Epithelial cell of esophagus (primary cell): ENCODE results near the gene MYL6B.

Experiments used
- DNase-seq: peaks from one replicate; pipeline ENCODE4 v3.0.0; 2010; ENCODE audit warnings: low read depth
- H3K4me3 ChIP-seq: 2 replicates; pipeline ENCODE4 v1.5.1; 2011; ENCODE audit warnings: mild to moderate bottlenecking, low read length, control low read depth
- TF ChIP-seq, protein P1 (sequence below): IDR thresholded peaks from 2 replicates; pipeline ENCODE4 v1.5.1; 2011; ENCODE audit warnings: low read depth, mild to moderate bottlenecking, low read length, control low read depth, inconsistent platforms; ENCODE audit not compliant: insufficient read depth; ENCODE audit errors: missing control alignments

The MYL6B gene

DNA sequence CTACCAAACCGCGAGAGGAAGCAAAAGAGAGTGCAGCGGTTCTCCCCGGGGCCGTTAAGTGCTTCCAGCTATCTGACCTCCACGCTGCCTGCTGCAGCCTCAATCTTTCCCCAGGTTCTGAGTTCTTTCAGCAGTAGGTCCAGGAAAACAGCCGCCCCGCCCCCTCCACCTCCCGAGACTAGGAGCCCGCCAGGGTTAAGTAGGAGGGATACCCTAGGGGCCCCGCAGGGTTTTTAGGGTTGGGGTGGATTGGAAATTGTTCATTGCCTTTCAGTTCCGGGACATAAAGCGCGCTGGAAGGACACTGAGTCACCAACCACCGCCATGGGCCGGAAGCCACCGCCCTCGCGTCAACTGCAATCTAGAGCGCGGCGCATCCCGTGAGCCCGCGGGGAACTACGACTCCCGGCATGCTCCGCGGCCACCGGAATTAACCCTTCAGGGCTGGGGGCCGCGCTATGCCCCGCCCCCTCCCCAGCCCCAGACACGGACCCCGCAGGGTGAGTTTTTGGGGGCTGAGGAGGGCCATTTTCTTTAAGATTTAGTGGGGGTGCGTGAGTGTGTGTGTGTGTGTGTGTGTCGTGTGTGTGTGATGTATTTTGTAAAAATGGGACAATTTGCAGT is at the start of gene MYL6B:
Gene MYL6B, plus strand, starts transcription at position 456 of the 624 bp plus-strand sequence. CDS start 1,332 bp downstream, outside the sequence.
- peak; percentile 94 for DNase-seq
- H3K4me3 ChIP-seq, result peak within 1 kb of the TSS; percentile 82
- TF ChIP-seq, protein P1, sequence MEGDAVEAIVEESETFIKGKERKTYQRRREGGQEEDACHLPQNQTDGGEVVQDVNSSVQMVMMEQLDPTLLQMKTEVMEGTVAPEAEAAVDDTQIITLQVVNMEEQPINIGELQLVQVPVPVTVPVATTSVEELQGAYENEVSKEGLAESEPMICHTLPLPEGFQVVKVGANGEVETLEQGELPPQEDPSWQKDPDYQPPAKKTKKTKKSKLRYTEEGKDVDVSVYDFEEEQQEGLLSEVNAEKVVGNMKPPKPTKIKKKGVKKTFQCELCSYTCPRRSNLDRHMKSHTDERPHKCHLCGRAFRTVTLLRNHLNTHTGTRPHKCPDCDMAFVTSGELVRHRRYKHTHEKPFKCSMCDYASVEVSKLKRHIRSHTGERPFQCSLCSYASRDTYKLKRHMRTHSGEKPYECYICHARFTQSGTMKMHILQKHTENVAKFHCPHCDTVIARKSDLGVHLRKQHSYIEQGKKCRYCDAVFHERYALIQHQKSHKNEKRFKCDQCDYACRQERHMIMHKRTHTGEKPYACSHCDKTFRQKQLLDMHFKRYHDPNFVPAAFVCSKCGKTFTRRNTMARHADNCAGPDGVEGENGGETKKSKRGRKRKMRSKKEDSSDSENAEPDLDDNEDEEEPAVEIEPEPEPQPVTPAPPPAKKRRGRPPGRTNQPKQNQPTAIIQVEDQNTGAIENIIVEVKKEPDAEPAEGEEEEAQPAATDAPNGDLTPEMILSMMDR, result no peak

GRCh38 chr12:56102683-56103065 is 49.7 kb upstream of the MYL6B start:
- TF ChIP-seq, protein P1, result no peak
- DNase-seq, result no peak
- H3K4me3 ChIP-seq, result no peak overlapping the region

DNA sequence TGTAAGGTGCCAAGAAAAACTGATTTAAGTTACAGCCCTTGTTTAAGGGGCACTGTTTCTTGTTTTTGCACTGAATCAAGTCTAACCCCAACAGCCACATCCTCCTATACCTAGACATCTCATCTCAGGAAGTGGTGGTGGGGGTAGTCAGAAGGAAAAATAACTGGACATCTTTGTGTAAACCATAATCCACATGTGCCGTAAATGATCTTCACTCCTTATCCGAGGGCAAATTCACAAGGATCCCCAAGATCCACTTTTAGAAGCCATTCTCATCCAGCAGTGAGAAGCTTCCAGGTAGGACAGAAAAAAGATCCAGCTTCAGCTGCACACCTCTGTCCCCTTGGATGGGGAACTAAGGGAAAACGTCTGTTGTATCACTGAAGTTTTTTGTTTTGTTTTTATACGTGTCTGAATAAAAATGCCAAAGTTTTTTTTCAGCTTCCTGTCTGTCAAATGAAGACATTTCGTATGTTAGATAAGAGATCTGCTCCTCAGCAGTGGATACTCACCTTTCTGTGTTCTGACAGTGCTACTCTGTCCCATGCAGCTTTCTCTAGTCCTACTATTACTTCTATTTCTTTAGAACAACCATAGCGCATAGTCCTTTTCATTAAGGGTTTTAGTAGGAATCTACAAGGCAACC is 49.2 kb upstream of the MYL6B start:
- no peak for DNase-seq

GRCh38 chr12:56103823-56104108 is 48.6 kb upstream of the MYL6B start:
- no peak for DNase-seq
- H3K4me3 ChIP-seq, result peak overlapping the region; percentile 91
- TF ChIP-seq, protein P1, result no peak

More for the DNA sequence above, 49.2 kb upstream of the MYL6B start:
- peak overlapping the region; percentile 91 for H3K4me3 ChIP-seq
- TF ChIP-seq, protein P1, result no peak

GRCh38 chr12:56104109-56104814 is 48.1 kb upstream of the MYL6B start, which contains the start of gene PA2G4:
Gene PA2G4 (plus strand): TSS chr12:56104559. CDS start chr12:56104738, 179 bp downstream.
- TF ChIP-seq, protein P1, result no peak
- peak; percentile 99 for DNase-seq
- H3K4me3 ChIP-seq, result peak within 1 kb of the TSS; percentile 91

GRCh38 chr12:56104815-56105608 is 47.4 kb upstream of the MYL6B start:
- H3K4me3 ChIP-seq, result peak overlapping the region; percentile 91
- DNase-seq, result peak; percentile 39
- TF ChIP-seq, protein P1, result no peak
